ENCODE measurements around the gene HP1BP3.

DNA sequence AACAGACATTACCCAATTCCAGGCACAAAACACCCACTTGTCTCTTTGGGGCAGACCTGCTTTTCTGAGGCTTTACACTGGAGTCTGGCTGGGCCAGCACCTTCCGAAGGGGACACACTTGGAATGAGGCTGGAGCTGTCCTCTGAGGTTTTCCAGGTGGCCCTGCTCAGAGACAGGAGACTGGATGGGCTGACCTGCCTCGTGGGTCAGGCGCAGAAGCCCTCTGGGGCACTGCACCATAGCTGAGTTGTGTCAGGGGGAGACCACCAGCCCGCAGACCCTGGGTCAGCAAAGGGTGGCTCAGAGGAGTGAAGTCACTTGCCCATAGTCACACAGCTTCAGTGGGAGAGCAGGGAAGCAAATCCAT lies 56.4 kb downstream of the HP1BP3 start:
- TF ChIP-seq, protein P1, sequence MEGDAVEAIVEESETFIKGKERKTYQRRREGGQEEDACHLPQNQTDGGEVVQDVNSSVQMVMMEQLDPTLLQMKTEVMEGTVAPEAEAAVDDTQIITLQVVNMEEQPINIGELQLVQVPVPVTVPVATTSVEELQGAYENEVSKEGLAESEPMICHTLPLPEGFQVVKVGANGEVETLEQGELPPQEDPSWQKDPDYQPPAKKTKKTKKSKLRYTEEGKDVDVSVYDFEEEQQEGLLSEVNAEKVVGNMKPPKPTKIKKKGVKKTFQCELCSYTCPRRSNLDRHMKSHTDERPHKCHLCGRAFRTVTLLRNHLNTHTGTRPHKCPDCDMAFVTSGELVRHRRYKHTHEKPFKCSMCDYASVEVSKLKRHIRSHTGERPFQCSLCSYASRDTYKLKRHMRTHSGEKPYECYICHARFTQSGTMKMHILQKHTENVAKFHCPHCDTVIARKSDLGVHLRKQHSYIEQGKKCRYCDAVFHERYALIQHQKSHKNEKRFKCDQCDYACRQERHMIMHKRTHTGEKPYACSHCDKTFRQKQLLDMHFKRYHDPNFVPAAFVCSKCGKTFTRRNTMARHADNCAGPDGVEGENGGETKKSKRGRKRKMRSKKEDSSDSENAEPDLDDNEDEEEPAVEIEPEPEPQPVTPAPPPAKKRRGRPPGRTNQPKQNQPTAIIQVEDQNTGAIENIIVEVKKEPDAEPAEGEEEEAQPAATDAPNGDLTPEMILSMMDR (IDR thresholded peaks at IDR 0.05): no peak
- TF ChIP-seq POLR2A (IDR thresholded peaks at IDR 0.05): no peak
